HG02678 (cell line): Measurements from ENCODE around the gene SLC44A3.
A peak's percentile ranks its signal among the peaks of the same experiment; 100 is the strongest.

Source experiments
- ATAC-seq: cut with Tn5 transposase; IDR thresholded peaks from one replicate; pipeline ENCODE4 v1.9.1; 2021; ENCODE audit warnings: mild to moderate bottlenecking, moderate library complexity; ENCODE audit not compliant: unreplicated experiment

The SLC44A3 gene

DNA sequence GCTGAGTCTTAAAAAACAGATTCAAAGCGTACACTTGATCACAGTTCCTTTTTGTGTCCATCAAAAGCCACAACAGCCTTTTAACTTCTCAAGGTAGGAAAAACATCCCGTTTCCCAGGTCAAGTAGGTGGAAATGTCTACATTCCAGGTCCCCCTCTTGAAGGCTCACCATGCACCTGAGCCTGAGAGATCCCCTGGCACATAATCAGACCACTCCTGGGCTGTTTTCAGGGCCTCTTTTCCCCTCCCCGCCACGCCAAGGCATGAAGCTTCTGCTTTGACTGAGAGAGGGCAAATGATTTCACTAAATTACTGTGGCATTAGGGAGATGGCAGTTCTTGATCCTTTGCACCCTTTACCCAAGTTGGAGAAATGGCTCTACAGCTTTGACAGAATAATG, 85.0 kb downstream of the SLC44A3 start:
- ATAC-seq, result no peak

DNA sequence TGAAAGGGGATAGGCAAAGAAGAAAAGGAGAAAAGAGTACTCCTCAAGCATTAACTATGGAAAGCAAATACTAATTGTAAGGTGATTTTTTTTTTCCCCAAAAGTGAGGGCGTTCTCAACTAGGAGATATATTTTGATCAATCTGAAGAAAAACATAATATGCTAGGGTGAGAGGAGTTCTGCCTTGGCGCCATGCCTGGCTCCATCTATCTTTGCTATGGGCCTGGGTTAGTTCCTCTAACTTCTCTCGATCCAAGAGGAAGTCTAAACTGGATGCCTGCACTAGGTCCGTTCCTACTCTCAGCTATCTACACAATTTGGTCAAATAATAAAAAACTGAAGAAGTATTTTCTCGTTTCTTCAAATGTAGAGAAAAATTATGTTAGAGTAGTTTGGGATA, 86.2 kb downstream of the SLC44A3 start:
- ATAC-seq, result no peak

DNA sequence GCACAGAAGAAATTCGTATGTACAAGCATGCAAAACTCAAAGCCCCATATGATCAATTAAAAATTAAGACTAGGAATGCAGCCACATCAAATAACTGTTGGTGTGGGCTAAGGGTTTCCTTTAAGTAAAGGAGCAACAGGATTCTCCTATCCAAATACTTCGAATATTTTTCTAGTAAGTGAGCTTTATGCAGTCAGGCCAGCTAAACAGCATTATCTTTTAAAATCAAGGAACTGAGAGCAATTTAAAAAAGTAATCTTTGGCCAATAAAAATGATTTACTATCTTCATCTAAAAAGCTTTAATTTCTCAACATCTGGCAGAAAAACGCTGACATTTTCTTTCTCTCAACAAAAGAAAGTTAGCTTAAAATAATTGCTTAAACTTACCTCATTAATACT, 87.0 kb downstream of the SLC44A3 start:
- ATAC-seq, result no peak

DNA sequence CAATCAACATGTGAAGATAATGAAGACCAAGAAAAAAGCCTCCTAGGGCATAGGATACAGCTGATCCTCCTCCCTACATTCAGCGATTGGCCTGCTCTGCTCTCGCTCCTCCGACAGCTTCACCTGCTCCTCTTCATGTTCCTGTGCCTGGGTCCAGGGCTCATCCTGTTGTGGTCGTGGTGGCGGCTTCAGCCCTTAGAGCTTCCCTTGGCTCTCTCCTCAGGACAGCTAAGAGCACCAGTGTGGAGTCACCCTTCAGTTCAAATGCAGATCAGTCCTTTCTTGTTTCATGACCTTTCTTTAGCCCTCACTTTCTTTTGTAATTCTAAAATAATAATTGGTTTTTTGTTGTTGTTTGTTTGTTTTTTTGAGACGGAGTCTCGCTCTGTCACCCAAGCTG, 88.0 kb downstream of the SLC44A3 start:
- no peak for ATAC-seq

DNA sequence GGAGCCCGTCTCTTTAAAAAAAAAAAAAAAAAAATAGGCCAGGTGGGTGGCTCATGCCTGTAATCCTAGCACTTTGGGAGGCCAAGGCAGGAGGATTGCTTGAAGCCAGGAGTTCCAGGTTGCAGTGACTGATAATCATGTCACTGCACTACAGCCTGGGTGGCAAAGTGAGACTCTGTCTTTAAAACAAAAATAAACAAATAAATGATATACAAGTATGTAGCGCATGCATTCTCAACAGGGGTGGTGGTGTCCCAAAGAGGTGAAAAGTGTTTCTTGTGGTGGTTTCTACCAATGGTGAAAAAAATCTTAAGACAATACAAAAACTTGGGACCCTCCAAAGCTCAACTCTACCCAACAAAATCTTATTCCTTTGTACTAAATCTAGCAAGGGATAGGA, 88.8 kb downstream of the SLC44A3 start:
- ATAC-seq, result no peak

DNA sequence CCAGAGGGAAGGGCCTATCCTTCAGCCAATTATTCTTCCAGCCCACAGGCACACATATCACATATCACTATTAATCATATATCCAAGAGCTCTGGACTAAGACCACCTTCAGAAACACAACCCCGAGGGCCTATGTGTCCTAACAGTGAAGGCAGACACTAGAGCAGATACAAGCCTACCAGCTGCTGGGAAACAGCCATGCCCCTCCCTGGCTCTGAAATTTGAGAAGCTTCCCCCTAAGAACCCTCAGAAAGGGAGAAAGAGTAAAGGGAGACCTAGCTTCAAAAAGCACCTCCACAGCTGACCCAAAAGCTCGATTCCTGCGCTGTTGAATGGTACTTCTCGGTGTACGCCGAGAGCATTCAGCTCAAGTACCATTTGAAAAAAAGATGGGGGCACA, 89.3 kb downstream of the SLC44A3 start:
- no peak for ATAC-seq

DNA sequence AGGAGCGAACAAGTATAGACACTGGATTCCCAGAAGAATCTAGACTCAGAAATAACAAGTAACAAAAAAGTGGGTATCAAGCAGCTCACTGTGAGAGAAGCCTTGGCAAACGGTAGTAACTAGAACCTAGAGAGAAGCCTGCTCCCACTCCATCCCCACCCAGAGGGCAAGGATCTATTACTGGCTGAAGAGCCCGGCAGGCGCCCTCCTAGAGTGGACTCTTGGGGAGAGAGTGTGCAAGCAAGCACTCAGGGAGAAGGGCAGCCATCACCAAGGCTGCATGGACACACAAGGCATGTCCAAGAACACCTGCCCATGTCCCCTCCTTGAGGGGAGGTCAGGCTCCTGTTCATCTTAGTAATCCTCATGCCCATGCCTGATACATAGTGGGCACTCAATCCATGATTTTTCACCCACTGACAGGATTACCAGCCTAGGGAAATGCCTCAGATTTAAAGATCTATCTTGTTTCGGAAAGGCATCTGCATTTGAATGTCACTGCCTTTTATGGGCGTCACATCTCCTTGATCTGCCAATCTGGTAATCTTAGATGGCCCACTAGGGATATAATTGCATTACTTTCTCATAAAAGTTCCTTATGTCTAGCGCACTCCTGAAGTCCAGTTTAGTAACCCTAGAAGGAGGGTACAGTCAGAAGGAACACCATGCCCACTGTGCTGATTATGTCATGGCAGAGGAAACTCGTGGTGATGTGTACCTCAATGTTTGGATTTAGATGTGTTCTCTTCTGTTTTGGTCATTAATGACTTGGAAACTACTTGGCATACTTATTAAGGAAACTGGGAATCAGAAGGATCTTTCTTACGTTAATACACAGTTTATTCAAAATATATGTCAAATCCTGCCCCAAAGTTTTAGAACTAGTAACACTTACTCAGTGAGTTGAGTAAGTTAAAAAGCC, 92.4 kb downstream of the SLC44A3 start:
- no peak for ATAC-seq

DNA sequence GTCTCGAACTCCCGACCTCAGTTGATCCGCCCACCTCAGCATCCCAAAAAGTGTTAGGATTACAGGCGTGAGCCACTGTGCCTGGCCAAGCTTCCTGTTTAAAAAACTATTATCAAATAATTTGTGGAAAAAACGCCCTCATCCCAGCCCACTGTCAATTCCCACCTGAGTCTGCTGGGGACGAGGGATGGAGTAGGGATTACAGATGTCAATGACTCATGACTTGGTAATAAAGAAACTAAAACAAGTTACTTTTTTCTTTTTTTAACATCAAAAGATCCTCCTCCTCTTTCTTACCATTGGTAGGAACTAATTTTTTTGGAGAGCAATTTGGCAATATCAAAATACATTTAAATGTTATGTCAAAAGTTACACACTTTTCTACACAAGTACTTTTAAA, 97.1 kb downstream of the SLC44A3 start:
- no peak for ATAC-seq

DNA sequence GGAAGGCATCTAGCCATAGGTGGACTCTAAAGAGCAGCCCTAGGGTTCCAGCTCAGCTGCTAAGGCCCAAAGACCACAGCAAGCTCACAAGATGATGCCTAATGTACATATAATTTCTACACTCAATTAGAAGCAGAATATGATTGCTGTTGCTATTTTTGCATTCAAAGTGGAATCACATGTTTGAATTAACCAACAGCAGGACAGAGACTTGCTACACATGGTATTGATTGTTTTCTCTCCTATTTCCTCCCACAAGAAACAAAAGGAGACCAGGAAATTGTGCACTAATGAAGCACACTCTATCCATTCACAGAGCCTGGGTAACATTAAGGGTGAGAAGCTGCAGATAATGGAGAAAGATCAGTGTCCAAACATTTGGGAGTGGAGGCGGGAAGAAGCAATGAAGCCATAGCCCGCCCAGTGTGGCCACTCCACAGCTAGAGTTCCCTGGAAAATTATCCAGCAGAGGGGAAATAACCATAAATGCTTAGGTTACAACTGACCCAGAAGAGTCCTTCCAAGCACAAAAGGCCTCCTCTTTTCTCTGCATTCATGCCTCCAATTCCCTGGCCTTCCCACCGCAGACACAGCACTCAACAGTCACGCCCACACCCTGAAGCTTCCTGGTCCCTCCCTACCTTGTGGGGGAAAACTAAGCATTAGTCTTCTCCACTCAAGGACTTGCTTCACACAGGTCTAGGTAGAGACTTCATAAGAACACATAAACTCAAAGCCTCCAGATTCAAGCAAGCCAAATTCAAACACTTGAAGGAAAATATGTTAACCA, 99.3 kb downstream of the SLC44A3 start:
- ATAC-seq, result no peak

DNA sequence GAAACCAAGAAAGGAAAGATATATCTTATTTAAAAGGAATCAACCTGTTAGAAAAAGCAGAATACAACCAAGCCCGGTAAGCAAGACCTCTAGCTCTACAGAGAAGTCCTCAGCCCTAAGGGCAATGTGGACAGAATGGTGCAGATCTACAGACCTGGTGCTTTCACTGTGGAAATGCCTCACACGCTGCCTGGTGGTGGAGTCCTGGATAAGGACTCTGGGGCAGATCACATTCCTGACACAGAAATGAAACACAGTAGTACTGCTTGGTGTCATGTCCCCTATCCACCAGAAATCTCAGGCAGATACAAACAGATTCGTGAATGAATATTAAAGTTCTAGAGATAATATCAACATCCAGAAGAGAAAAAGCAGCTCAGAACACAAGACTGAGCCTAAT, 99.9 kb downstream of the SLC44A3 start:
- no peak for ATAC-seq

DNA sequence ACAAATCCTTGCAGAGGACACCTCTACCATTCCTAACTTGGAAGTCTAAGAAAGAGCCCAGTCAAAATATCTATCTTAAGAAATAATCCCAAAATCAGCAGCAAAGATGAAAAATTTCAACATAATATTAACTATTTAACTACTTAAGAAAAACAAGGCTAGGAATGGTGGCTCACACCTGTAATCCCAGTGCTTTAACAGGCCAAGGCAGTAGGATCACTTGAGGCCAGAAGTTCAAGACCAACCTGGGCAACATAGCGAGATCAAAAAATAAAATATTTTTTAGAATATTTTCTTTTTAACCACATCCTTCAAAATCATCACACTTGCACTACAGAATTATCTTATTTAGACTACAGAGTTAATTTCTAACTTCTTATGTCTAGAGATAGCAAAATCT, 101.8 kb downstream of the SLC44A3 start:
- ATAC-seq, result no peak

DNA sequence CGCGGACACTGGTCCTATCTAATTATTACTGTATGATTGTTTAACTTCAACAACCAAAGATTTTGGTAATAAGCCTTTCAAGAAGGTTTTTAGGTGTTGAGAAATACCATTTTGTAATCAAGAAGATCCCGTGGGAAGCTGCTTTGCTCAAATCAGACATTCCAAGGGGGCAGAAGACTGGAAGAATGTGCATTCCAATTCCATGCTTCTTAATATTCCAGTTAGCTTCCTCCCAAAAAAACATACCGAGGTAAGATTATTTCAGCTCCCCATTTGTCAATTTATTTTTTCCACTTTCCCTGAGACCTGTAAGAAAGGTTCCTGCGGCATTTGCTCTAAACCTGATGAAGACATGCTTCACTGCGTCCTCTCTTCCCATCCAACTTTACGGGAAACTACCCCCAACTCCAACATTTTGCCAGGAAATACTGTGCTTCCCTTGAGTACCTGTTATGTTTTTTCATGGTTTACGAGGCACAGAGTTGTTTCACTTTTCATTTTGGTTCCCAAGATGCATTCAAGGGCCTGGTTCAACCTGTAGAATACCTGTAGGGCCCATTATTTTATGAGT, 102.7 kb downstream of the SLC44A3 start:
- no peak for ATAC-seq

DNA sequence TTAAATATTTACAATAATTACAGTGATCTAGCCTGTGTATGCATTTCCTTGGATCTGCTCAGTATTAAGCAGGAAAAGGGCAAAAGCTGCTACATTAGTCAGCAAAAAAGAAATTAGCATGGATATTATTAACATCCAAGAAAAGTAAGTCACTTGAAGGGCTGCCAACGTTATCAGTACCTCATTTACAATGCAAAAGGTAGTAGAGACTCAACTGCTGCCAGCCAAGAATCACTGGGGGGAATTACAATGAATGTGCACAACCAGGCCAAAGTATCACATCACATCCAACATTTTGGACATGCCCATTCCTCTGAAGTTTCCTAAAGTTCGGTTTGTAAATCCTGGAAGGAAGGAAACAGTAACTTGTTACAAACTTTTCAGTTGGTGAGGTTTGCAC, 104.8 kb downstream of the SLC44A3 start:
- no peak for ATAC-seq

DNA sequence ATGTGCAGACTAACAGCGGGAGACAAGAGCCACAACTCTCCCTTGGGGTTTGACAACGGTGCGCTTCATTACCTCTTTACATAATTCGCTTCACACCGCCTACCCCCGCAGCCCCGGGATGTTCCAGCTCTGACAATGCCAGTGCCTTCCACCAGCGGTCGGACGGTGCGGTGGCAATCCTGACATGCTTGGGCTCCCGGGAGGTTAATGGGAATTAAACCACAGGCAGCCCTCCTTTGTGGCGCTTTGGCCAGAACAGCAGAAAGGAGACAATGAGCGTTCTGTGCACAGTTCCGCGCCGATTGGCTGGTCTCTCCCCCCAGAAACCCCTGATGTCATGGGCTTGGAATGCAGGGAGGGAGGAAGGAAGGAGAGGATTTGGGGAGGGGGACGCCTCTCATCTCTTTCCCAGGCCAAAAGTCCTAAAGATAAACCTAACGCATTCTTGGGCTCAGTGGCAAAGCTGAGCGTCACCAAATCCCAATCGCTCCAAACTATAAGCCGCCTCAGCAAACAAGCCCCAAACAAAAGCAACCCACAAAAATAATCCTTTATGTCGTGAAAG, 105.5 kb downstream of the SLC44A3 start:
- ATAC-seq, result no peak

DNA sequence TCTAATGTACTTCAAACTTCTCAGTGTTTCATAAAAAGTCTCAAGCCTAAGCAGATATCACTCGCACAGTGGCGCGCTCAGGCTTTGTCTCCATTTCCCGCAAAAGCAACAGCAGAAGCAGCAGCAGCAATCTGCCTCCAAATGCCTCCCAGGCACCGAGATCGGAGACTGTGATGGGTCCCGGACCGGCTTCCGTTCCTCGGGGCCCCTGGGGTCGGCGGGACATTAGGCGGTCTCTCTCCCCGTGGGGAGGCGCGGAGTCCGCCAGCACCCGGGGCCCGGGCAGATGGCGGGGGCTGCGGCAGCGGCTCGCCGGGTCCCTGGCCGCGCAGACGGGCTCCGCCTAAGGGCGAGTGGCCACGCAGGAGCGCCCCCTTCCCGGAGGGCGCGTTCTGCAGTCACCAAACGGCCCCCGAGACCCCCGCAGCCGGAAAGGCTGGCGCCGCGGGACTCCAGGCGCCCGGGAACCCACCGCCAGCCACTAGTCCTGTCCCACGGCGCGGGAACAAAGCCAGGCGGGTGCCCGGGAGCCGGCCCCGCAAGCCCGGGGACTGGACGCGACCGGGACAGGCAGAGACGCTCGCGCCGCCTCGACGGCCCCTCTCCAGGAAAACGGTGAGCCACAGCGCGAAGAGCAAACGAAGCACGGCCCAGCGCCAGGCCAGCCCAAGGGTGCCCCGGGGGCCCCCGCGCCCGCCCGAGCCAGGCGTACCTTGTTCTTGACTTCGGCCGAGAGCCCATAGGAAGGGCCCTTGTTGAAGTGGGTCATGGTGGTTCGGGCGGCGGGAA, 106.2 kb downstream of the SLC44A3 start:
- ATAC-seq, result peak; percentile 15

DNA sequence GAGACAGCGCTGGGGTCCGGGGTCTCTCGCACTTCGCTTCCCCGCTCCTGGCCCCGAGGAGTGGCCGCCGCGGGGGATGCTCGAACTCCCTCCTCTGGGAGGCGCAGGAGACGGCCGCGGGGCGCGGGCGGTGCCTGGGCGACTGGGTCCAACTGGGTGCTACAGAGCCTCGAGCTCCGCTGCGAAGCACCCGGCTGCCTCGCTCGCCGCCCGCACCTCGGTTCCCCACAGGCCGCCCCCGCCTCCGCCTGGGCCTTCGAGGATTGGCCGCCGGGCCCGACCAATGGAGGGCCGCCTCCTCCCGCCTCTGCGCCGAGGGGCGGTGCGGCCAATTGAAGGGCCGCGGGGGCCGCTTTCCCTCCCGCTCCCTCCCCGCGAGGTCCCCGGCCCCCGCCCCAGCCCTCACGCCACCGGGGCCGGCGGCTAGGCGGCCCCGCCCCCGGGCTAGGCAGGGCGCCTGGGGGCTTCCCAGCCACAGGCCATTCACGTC, 106.8 kb downstream of the SLC44A3 start, which contains the start of gene CNN3:
Gene CNN3, minus strand, starts transcription at position 196 of the 490 bp plus-strand sequence. CDS start 216 bp downstream, outside the sequence.
- ATAC-seq, result peak; percentile 89

DNA sequence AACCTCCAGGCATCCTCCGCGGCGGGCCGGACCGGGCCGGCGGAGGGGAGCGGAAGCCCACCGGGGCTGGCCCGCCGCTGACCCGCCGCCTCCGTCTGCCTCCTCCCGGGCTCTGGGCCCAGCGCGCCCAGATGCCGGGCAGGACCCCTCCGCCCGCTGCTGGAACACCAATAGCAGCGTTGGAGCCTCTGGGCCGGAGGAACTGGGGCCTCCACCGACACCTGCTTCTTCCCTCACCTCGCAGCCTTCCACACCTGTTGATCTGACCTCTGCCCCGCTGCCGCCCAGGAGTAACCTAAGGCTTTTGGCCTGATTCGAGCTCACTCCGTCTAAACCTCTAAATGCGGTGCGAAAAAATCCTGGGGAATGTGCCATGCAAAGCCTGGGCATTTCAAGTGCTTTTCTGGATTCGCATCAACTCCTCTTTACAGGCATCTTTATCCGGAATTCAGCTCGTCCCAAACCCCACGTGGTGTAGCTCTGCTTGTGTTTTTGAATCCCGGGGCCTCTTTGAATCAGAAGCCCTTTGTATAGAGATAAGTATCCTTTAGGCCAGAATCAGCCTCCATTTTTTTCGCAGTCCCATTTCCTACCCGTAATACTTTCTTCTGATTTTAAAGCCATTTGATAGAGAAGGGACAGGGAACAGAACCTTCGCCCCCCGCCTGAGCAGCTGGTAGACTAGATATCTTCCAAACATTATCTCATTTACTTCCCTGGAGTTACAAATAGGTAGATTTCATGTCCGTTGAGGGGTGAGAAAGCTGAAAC, 107.4 kb downstream of the SLC44A3 start:
- peak; percentile 25 for ATAC-seq

DNA sequence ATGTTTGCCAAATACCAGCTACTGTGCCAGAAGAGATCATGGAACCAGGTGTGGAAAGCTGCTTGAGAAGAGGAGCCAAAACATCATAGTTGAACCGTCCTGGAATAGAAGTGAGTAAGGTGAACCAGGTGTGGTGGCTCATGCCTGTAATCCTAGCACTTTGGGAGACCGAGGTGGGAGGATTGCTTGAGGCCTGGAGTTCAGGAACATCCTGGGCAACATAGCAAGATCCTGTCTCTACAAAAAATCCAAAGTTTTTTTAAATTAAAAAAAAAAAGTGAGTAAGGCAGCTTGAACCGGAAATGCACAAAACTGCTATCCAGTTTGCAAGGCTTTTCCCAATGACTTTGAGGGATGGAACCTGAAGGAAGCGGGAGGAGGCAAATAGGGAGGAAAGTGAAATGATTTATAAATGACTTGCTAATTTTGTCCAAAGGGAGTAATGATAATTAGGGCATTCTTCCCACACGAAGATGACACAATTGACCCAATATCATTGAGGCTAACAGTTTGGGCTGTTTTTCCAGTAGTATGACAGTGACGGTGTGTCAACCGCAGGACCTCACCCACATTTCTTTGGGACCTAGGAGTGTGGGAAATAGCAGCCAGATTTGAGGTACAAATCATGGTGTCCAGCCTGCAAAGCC, 108.3 kb downstream of the SLC44A3 start:
- no peak for ATAC-seq
